ENCODE data around the gene KDM4B. TPM values are rescaled to one million over a fixed set of nuclear protein-coding genes. Genes with fewer than 3 reads are reported as not detected.

KDM4B gene
- total RNA-seq, 4 donors from 2014 or later = 28.7 to 75.1 (median 46.1) TPM

DNA sequence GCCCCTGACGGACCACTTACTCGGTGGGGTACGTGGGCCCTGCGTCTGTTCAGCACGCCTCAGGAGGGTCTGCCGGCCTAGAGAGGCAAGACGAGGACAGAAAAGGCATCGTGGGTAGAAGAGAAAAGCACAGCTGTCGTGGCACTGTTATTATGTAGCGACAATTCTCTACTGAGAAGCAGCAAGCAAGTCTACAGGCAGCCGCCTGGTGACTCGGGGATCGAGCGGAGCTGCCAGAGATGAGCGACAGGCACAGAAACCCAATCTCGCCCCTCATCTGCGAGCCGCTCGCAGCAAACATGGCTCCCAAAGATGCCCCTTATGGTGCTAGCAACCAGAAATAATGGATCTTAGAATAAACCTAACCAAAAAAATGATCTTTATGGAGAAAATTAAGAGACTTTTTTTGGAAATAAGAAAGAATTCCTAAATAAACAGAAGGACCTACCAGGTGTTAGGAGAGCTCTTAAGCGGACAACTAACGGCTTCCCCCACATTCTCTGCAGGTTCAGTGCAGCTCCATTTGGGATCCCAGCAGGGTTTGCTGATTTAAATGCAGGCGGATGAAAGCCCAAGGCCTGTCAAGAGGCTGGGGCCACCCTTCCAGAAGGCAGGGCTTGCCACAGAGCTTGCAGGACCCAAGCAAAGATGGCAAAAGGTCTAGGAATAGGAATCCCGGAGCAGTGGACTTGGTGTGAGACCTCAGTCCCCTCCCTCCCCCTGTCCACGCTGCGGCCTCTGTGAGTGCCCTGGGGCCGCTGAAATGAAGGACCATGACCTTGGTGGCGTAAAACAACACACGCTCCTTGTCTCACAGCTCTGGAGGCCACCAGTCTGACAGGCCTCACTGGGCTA lies 152.6 kb downstream of the KDM4B start:
- no peak overlapping the region for H3K4me3 ChIP-seq
- no peaks in the 10 kb centered on the region for H3K9me3 ChIP-seq
- TF ChIP-seq, protein P1, sequence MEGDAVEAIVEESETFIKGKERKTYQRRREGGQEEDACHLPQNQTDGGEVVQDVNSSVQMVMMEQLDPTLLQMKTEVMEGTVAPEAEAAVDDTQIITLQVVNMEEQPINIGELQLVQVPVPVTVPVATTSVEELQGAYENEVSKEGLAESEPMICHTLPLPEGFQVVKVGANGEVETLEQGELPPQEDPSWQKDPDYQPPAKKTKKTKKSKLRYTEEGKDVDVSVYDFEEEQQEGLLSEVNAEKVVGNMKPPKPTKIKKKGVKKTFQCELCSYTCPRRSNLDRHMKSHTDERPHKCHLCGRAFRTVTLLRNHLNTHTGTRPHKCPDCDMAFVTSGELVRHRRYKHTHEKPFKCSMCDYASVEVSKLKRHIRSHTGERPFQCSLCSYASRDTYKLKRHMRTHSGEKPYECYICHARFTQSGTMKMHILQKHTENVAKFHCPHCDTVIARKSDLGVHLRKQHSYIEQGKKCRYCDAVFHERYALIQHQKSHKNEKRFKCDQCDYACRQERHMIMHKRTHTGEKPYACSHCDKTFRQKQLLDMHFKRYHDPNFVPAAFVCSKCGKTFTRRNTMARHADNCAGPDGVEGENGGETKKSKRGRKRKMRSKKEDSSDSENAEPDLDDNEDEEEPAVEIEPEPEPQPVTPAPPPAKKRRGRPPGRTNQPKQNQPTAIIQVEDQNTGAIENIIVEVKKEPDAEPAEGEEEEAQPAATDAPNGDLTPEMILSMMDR (IDR thresholded peaks at IDR 0.05) = no peak
- no peak for TF ChIP-seq POLR2A (IDR thresholded peaks at IDR 0.05)
- no peak overlapping the region for H3K27ac ChIP-seq
- no peak for DNase-seq
- H3K27me3 ChIP-seq = no peaks in the 10 kb centered on the region
- H3K36me3 ChIP-seq = peaks cover 0 to 44% (median 0%) of the 10 kb centered on the region in 3 donors
- H3K4me1 ChIP-seq = peaks cover 0 to 4% (median 0%) of the 10 kb centered on the region in 4 donors

DNA sequence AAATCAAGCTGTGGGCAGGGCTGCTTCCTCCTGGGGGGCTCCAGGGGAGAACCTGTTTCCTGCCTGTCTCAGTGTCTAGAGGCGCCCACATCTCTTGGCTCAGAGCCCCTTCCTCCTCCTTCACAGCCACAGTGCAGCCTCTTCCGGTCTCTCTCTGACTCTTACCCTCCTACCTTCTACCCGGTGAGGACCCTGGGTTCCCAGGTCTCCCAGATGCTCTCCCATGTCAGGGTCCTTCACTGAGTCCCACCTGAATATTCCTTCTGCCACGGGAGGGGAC lies 153.1 kb downstream of the KDM4B start:
- H3K27ac ChIP-seq = no peak overlapping the region
- H3K9me3 ChIP-seq = no peaks in the 10 kb centered on the region
- H3K4me1 ChIP-seq = peaks cover 0 to 9% (median 0%) of the 10 kb centered on the region in 4 donors
- TF ChIP-seq POLR2A (IDR thresholded peaks at IDR 0.05) = no peak
- TF ChIP-seq, protein P1 (IDR thresholded peaks at IDR 0.05) = no peak
- DNase-seq = no peak
- no peak overlapping the region for H3K4me3 ChIP-seq
- H3K27me3 ChIP-seq = no peaks in the 10 kb centered on the region
- H3K36me3 ChIP-seq = peaks cover 0 to 44% (median 0%) of the 10 kb centered on the region in 3 donors

DNA sequence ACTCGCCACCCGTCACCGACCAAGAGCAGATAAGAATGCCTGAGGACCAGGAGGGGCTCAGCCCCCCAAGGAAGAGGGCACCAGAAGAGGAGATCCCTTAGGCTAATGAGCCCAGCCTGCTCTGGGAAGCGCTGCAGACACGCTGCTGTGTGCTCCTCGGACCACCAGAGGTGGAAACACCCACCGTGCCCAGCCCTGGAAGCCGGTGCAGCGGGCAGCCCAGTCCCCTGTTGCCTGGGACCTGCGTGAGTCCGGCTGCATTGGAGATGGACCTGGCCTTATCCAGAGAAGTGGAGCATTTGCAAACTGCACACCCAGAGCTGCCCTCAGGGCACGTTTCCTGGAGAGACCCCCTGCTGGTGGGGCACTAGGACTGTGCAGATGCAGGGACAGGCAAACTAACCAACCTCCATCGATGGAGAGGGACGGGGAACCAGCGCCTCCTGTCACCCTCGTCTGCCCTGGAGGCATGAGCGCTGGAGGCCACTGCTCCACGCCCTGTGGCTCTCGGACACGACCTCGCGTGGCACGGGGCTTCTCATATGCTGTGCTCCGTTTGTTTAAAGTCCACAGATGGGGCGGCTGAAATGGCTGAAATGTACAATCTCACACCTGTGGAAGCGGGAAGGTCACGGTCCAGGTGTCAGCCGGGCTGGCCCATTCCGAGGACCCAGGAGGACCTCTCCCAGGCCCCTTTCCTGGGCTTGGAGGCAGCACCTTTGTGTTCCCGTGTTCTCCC lies 153.9 kb downstream of the KDM4B start:
- Histone ChIP-seq H3K36me3 (peaks cover 0 to 44% (median 0%) of the 10 kb centered on the region in 3 donors), H3K4me1 (peaks cover 0 to 17% (median 3%) of the 10 kb centered on the region in 4 donors), H3K27me3 (no peaks in the 10 kb centered on the region), H3K9me3 (no peaks in the 10 kb centered on the region), H3K4me3 (no peak overlapping the region), H3K27ac (no peak overlapping the region)
- TF ChIP-seq, protein P1 (IDR thresholded peaks at IDR 0.05) = no peak
- no peak for TF ChIP-seq POLR2A (IDR thresholded peaks at IDR 0.05)
- no peak for DNase-seq

DNA sequence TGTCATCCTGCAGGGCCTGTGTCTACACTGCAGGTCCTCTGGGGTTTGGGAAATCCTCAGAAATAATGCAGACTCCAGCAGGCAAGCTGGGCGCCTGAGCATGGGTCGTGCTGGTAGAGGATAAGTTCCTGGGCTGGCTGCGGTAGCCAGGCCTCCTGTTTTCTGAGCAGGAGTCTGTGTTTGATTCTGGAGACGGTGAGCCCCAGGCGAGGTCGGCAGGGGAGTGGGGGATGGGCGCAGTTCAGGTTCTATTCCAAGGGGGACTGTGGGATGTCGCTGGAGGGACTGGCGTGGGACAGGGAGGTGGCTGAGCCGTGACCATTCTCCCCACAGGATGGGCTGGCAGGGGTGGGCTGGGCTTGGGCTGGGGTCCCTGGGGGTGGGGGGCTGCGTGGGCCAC lies 154.7 kb downstream of the KDM4B start:
- Histone ChIP-seq H3K27me3 (no peaks in the 10 kb centered on the region), H3K4me1 (peaks cover 0 to 18% (median 7%) of the 10 kb centered on the region in 4 donors), H3K4me3 (no peak overlapping the region), H3K9me3 (no peaks in the 10 kb centered on the region), H3K36me3 (peaks cover 0 to 44% (median 0%) of the 10 kb centered on the region in 3 donors), H3K27ac (no peak overlapping the region)
- DNase-seq = no peak
- TF ChIP-seq, protein P1 (IDR thresholded peaks at IDR 0.05) = no peak
- no peak for TF ChIP-seq POLR2A (IDR thresholded peaks at IDR 0.05)

DNA sequence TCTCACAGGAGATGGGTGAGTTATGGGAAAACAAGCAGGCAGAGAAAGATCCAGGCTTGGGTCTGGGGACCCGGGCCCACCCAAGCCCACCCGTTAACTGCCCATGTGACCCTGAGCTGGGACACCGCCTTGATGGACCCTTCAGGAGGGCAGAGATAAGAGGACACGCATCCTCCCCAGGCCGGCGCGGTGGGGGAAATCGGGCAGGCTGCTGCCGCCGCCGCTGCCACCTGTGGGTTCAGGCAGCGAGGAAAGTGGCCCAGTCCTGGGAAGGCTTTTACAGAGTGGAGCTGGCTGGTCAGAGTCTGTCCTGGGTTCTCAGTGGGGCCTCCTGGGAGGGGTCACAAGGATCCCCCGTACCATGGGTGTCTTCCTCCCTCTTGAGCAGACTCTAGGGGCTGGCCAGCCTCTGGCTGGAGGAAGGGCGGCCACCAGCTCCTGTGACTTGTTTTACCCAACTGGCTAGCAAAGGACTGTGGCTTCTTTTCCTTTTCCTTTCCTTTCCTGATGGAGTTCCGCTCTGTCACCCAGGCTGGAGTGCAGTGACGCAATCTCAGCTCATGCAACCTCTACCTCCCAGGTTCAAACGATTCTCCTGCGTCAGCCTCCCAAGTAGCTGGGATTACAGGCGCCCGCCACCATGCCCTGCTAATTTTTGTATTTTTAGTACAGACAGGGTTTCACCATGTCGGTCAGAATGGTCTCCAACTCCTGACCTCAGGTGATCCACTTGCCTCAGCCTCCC lies 155.4 kb downstream of the KDM4B start:
- no peak overlapping the region for H3K4me3 ChIP-seq
- DNase-seq = no peak
- H3K27me3 ChIP-seq = no peaks in the 10 kb centered on the region
- H3K36me3 ChIP-seq = peaks cover 0 to 42% (median 0%) of the 10 kb centered on the region in 3 donors
- no peak for TF ChIP-seq POLR2A (IDR thresholded peaks at IDR 0.05)
- TF ChIP-seq, protein P1 (IDR thresholded peaks at IDR 0.05) = no peak
- peaks cover 0 to 25% (median 12%) of the 10 kb centered on the region in 4 donors for H3K4me1 ChIP-seq
- H3K27ac ChIP-seq = no peak overlapping the region
- H3K9me3 ChIP-seq = no peaks in the 10 kb centered on the region

All from Peyer's patch (tissue), 4 donors.